HAP-1 (cell line): ENCODE results near the gene BATF2.
A peak's percentile ranks its signal among the peaks of the same experiment; 100 is the strongest.
"Not testable (repeated sequence)": the region's sequence is repeated elsewhere in the genome, so short reads cannot be mapped to it uniquely, and the experiment has no call there.

Experiments
- DNase-seq, 2 experiments: peaks; one replicate each; pipeline ENCODE4 v3.0.0-alpha.2; 2016 to 2020; ENCODE audit warnings: low spot score in 2 of 2
- H3K27me3 ChIP-seq: fragments of 250-450 bp; sonication (Bioruptor Pico); 2 replicates; pipeline ENCODE4 v1.5.1; 2020; ENCODE audit warnings: low read depth, mild to moderate bottlenecking, moderate library complexity
- H3K36me3 ChIP-seq: fragments of 250-450 bp; sonication (Bioruptor Pico); replicated peaks from 2 replicates; pipeline ENCODE4 v1.5.1; 2020; ENCODE audit warnings: mild to moderate bottlenecking
- H3K4me1 ChIP-seq: fragments of 250-450 bp; sonication (Bioruptor Pico); 2 replicates; pipeline ENCODE4 v1.5.1; 2020; ENCODE audit warnings: mild to moderate bottlenecking
- H3K4me3 ChIP-seq: fragments of 250-450 bp; sonication (Bioruptor Pico); 2 replicates; pipeline ENCODE4 v1.5.1; 2020; ENCODE audit warnings: mild to moderate bottlenecking, moderate library complexity
- H3K9me3 ChIP-seq: fragments of 250-450 bp; sonication (Bioruptor Pico); 2 replicates; pipeline ENCODE4 v1.5.1; 2020; ENCODE audit warnings: mild to moderate bottlenecking, moderate library complexity
- in situ Hi-C: fragments of 300-500 bp; cut with MboI; formaldehyde crosslinking; loops from 3 replicates; pipeline ENCODE4 v1.14.3; 2020; ENCODE audit warnings: low sequenced_read_pairs, inconsistent platforms, mixed read lengths

Gene BATF2

DNA sequence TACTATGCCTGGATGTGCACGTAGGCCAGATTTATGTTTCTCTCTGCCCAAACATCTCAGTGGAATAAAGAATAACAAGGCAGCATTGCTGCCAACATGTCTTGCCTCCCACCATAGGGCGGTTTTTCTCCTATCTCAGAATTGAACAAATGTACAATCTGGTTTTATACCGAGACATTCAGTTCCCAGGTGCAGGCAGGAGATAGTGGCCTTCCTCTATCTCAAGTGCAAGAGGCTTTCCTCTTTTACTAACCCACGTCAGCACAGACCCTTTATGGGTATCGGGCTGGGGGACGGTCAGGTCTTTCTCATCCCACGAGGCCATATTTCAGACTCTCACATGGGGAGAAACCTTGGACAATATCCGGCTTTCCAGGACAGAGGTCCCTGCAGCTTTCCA lies 26.7 kb upstream of the BATF2 start:
- in situ Hi-C loops, H3K27me3 ChIP-seq, H3K4me1 ChIP-seq, DNase-seq, H3K36me3 ChIP-seq, H3K4me3 ChIP-seq, H3K9me3 ChIP-seq: not testable (repeated sequence)

- Histone ChIP-seq H3K27me3 (no peaks in the 10 kb centered on the region), H3K36me3 (peaks cover 17% of the 10 kb centered on the region), H3K9me3 (no peaks in the 10 kb centered on the region), H3K4me1 (no peaks in the 10 kb centered on the region), H3K4me3 (no peak overlapping the region)
- no peak for DNase-seq
- in situ Hi-C loops: no loop called here
Observed at GRCh38 chr11:65021509-65021908, 24.7 kb upstream of the BATF2 start.

DNA sequence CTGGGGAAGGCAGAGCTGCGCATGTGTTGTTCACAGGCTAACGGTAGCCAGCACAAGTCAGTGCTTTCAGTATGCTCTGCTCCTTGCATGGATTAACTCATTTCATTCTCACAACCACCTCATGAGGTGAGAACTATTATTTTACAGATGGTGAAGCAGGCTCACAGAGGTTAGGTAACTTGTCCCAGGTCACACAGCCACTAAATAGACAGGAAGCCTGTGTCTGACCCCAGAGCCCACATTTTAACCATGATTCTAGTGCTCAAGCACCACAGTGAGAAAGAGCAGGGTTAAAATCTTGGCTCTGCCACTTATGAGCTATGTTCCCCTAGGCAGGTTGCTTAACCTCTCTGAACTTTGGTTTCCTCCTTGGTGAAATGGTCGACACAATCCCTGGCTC lies 24.2 kb upstream of the BATF2 start:
- H3K4me1 ChIP-seq: no peaks in the 10 kb centered on the region
- H3K27me3 ChIP-seq: no peaks in the 10 kb centered on the region
- H3K9me3 ChIP-seq: no peaks in the 10 kb centered on the region
- no peak overlapping the region for H3K4me3 ChIP-seq
- no peak for DNase-seq
- in situ Hi-C loops: no loop called here
- H3K36me3 ChIP-seq: peaks cover 17% of the 10 kb centered on the region

GRCh38 chr11:65019824-65020223 lies 23.1 kb upstream of the BATF2 start:
- peaks cover 17% of the 10 kb centered on the region for H3K36me3 ChIP-seq
- in situ Hi-C loops: no loop called here
- H3K4me1 ChIP-seq: peaks cover 6% of the 10 kb centered on the region; the same call in 1 of the 2 replicates
- H3K27me3 ChIP-seq: no peaks in the 10 kb centered on the region
- H3K4me3 ChIP-seq: no peak overlapping the region
- DNase-seq: no peak
- no peaks in the 10 kb centered on the region for H3K9me3 ChIP-seq

- Histone ChIP-seq H3K9me3 (no peaks in the 10 kb centered on the region; the same call in 1 of the 2 replicates), H3K4me3 (no peak overlapping the region), H3K27me3 (no peaks in the 10 kb centered on the region), H3K36me3 (peaks cover 20% of the 10 kb centered on the region), H3K4me1 (peaks cover 10% of the 10 kb centered on the region)
- no peak for DNase-seq
- in situ Hi-C loops: no loop called here
Observed at GRCh38 chr11:65017937-65018336, 21.2 kb upstream of the BATF2 start.

- Histone ChIP-seq H3K4me1 (peaks cover 10% of the 10 kb centered on the region), H3K36me3 (peaks cover 20% of the 10 kb centered on the region), H3K4me3 (no peak overlapping the region), H3K9me3 (no peaks in the 10 kb centered on the region; the same call in 1 of the 2 replicates), H3K27me3 (no peaks in the 10 kb centered on the region)
- in situ Hi-C loops: no loop called here
- DNase-seq: no peak
Observed at GRCh38 chr11:65016705-65017104, 19.9 kb upstream of the BATF2 start.

DNA sequence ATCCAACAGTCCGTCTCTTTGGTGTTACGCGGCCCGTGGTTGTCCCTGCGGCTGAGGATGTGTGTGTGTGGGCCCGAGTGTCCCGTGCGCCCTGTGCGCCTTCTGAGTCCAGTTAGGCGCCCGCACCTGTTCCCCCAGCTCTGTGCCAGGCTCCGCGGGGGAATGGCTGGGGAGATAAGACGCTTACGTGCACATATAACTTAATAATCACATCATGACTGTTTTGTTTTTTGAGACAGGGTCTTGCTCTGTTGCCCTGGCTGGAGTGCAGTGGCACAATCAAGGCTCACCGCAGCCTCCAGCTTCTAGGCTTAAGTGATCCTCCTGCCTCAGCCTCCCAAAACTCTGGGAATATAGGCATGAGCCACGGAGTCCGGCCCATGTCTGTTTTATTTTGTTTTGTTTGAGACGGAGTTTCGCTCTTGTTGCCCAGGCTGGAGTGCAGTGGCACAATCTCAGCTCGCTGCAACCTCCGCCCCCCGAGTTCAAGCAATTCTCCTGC lies 18.0 kb upstream of the BATF2 start:
- H3K9me3 ChIP-seq: no peaks in the 10 kb centered on the region; the same call in 1 of the 2 replicates
- no peaks in the 10 kb centered on the region for H3K27me3 ChIP-seq
- peaks cover 10% of the 10 kb centered on the region for H3K4me1 ChIP-seq
- peaks cover 16% of the 10 kb centered on the region for H3K36me3 ChIP-seq
- no peak for DNase-seq
- in situ Hi-C loops: no loop called here
- peak overlapping the region; percentile 64 for H3K4me3 ChIP-seq

DNA sequence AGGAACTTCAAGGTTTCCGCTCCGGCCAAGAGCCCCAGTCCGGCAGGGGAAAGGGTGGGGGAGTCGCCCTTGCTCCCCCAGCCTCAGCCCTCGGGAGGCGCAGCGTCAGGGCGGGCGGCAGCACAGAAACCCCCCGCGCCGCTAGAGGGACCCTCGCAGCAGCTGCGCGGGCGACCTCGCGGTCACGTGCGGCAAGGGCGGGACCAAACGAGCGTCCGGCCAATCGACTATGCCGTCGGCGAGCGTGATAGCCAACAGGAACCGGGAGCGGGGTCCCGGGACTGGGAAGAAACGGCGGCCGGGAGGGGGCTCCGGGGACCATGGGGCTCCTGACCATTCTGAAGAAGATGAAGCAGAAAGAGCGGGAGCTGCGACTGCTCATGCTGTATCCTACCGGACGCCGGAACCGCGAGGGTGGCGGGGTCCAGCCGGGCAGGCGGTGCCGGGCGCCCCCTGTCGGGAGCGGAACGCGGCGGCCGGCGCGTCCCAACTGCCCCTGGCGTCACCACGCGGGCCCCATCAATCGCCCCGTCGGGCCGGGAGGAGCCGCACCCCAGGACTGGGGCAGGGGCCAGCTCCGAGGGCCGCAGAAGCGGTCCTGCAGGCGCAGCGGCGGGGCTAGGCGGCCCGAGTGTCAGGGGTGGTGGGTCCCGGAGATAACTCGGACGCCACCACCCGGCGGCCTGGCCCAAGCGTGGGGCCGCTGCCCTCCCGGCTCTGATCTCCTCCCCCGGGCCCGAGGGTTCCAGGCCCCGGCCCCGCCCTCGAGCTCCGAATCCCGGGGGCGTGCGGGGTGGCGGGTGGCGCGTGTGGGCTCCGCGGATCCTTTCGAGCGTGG lies 17.3 kb upstream of the BATF2 start, which contains the start of gene ARL2:
Gene ARL2, plus strand, starts transcription at position 273 of the 838 bp plus-strand sequence. Its CDS starts 48 bp downstream, at position 321.
- in situ Hi-C loops: no loop called here
- Histone ChIP-seq H3K4me1 (peaks cover 10% of the 10 kb centered on the region), H3K4me3 (peak within 1 kb of the TSS; percentile 64), H3K36me3 (peaks cover 16% of the 10 kb centered on the region), H3K9me3 (no peaks in the 10 kb centered on the region; the same call in 1 of the 2 replicates), H3K27me3 (no peaks in the 10 kb centered on the region)
- DNase-seq: peak; percentile 94 to 95

GRCh38 chr11:65013130-65013887 lies 16.5 kb upstream of the BATF2 start:
- H3K4me1 ChIP-seq: peaks cover 10% of the 10 kb centered on the region
- peak; percentile 78 to 93 for DNase-seq
- in situ Hi-C loops: no loop called here
- H3K9me3 ChIP-seq: no peaks in the 10 kb centered on the region; the same call in 1 of the 2 replicates
- H3K27me3 ChIP-seq: no peaks in the 10 kb centered on the region
- H3K4me3 ChIP-seq: peak overlapping the region; percentile 64
- H3K36me3 ChIP-seq: peaks cover 11% of the 10 kb centered on the region

DNA sequence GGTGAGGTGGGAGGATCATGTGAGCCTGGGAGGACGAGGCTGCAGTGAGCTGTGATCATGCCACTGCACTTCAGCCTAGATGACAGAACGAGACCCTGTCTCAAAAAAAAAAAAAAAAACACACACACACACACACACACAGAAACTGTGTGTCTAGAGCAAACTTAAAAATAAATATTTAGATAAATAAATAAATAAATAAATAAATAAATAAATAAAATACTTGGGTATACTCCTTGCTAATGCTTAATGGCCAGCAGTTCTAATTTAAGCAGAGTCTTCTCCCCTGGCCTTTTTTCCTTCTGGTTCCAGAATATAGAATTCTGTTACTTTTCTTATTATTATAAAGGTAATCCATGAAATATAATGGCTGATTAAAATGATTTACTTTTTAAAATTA lies 12.1 kb upstream of the BATF2 start:
- H3K4me3 ChIP-seq: no peak overlapping the region
- peaks cover 3% of the 10 kb centered on the region; the same call in 1 of the 2 replicates for H3K4me1 ChIP-seq
- no peaks in the 10 kb centered on the region; the same call in 1 of the 2 replicates for H3K9me3 ChIP-seq
- in situ Hi-C loops: no loop called here
- no peak for DNase-seq
- no peaks in the 10 kb centered on the region for H3K36me3 ChIP-seq
- no peaks in the 10 kb centered on the region for H3K27me3 ChIP-seq

- in situ Hi-C loops: no loop called here
- DNase-seq: no peak
- H3K9me3 ChIP-seq: no peaks in the 10 kb centered on the region; the same call in 1 of the 2 replicates
- H3K4me3 ChIP-seq: no peak overlapping the region
- H3K27me3 ChIP-seq: no peaks in the 10 kb centered on the region
- no peaks in the 10 kb centered on the region for H3K4me1 ChIP-seq
- H3K36me3 ChIP-seq: no peaks in the 10 kb centered on the region
Observed at GRCh38 chr11:65008016-65008415, 11.2 kb upstream of the BATF2 start.

GRCh38 chr11:65003968-65004367 lies 7.2 kb upstream of the BATF2 start:
- H3K4me3 ChIP-seq, DNase-seq, H3K36me3 ChIP-seq, H3K9me3 ChIP-seq, H3K4me1 ChIP-seq, H3K27me3 ChIP-seq, in situ Hi-C loops: not testable (repeated sequence)

GRCh38 chr11:65003282-65003681 lies 6.5 kb upstream of the BATF2 start:
- no peaks in the 10 kb centered on the region for H3K27me3 ChIP-seq
- H3K4me3 ChIP-seq: no peak overlapping the region
- H3K4me1 ChIP-seq: peaks cover 6% of the 10 kb centered on the region; the same call in 1 of the 2 replicates
- H3K36me3 ChIP-seq: no peaks in the 10 kb centered on the region
- in situ Hi-C loops: no loop called here
- DNase-seq: no peak
- no peaks in the 10 kb centered on the region for H3K9me3 ChIP-seq

DNA sequence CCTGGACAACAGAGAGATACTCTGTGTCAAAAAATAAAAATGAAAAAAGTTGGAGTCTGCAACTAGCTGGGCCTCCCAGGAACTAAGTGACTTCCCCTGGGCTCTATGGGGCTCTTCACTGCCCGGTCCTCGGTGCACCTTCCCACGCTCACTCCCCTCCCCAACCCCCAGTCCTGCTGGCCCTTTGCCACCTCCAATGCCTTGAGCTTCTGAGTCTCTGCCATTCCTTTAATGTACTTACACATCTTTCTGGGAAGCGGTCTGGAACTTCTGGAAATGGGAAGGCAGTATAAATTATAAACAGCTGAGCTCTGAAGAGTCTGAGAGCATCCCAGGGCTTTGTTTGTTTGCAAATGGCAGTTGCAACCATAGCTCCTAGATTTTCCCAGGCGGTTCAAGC lies 5.9 kb upstream of the BATF2 start:
- in situ Hi-C loops: no loop called here
- peaks cover 6% of the 10 kb centered on the region; the same call in 1 of the 2 replicates for H3K4me1 ChIP-seq
- DNase-seq: no peak
- no peaks in the 10 kb centered on the region for H3K27me3 ChIP-seq
- H3K4me3 ChIP-seq: no peak overlapping the region
- no peaks in the 10 kb centered on the region for H3K9me3 ChIP-seq
- H3K36me3 ChIP-seq: no peaks in the 10 kb centered on the region
